Esophagus muscularis mucosa (tissue), 4 donors: ENCODE results near the gene TRIM43B.
"Not testable (repeated sequence)": the region's sequence is repeated elsewhere in the genome, so short reads cannot be mapped to it uniquely, and the experiment has no call there.

Experiments used
- CTCF ChIP-seq, 3 experiments: fragments of 200-600 bp in 2 of 3; fragments of 450-650 bp in 1 of 3; sonication (generic) in 2 of 3; IDR thresholded peaks; one replicate each; pipeline ENCODE4 v1.5.1; 2017 to 2019; ENCODE audit warnings: antibody characterized with exemption in 3 of 3, mild to moderate bottlenecking in 2 of 3, moderate library complexity in 1 of 3
- EP300 ChIP-seq: sonication (generic); formaldehyde crosslinking; IDR thresholded peaks from one replicate; pipeline ENCODE4 v1.6.1; 2017; ENCODE audit warnings: antibody characterized with exemption
- POLR2A ChIP-seq: fragments of 450-650 bp; IDR thresholded peaks from one replicate; pipeline ENCODE4 v1.6.1; 2017; ENCODE audit warnings: antibody characterized with exemption, moderate library complexity, mild to moderate bottlenecking, low read depth
- POLR2AphosphoS5 ChIP-seq, 2 donors: sonication (generic); formaldehyde crosslinking; IDR thresholded peaks; one replicate each; pipeline ENCODE4 v1.6.1; 2017; ENCODE audit warnings: antibody characterized with exemption in 2 of 2

GRCh38 chr2:95433373-95433772 lies 51.2 kb downstream of the TRIM43B start:
- TF ChIP-seq POLR2A; CTCF (IDR thresholded peaks at IDR 0.05); EP300; POLR2AphosphoS5 (IDR thresholded peaks at IDR 0.05): not testable (repeated sequence)
